GM21717 (cell line): Measurements from ENCODE around the gene PEMT.

Experiments
- ATAC-seq: cut with Tn5 transposase; IDR thresholded peaks from one replicate; pipeline ENCODE4 v1.9.1; 2021; ENCODE audit warnings: mild to moderate bottlenecking, moderate library complexity; ENCODE audit not compliant: unreplicated experiment

The PEMT gene

DNA sequence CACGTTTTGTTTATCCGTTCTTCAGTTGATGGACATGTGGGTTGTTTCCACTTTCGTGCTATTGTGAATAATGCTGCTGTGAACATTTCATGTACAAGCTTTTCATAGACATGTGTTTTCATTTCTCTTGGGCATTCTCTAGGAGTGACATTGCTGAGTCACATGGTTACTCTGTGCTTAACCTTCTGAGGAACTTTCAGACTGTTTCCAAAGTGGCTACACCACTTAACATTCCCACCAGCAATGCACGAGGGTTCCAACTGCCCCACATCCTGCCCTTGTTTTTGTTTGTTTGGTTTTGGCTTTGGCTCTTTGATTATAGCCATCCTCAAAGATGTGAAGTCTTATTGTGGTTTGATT is 14.2 kb upstream of the PEMT start:
- ATAC-seq = no peak

DNA sequence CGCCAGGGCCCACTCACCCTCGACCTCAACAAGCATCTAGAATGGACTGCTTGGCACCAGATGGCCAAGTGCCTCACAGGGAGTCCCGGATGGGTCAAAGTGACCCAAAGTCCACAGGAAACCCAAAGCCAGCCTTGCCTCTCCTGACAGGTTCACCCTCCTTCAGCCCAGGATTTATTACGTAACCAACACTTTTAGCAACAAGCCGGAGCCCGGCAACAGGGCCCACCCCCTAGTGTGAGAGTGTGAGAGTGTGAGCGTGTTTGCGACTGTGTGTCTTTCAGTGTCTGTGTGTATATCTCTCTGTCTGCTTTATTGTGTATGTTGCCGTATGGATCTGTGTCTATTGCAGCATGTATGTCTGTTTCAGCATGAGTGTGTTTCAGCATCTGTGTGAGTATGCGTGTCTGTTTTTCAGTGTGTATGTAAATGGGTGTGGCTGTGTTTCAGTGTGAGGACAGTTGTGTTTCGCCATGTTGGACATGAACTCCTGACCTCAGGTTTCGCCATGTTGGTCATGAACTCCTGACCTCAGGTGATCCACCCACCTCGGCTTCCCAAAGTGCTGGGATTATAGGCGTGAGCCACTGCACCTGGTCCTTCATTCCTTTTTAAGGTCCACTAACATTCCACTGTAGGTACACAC is 13.7 kb upstream of the PEMT start:
- ATAC-seq = no peak

DNA sequence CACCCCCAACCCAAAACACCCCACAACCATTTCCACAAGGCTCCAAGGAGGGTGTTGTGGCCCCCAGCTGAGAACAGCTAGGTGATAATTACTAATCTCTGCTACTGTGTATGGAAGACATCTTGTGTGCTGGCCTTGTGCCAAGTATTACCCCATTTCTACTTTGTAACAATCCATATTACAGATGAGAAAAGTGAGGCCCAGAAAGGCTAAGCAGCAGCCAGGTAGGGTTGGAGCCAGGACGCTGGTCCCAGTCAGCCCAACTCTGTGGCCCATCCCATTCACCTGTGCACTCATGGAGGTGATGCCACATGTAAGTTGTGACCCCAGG is 12.4 kb upstream of the PEMT start:
- no peak for ATAC-seq

DNA sequence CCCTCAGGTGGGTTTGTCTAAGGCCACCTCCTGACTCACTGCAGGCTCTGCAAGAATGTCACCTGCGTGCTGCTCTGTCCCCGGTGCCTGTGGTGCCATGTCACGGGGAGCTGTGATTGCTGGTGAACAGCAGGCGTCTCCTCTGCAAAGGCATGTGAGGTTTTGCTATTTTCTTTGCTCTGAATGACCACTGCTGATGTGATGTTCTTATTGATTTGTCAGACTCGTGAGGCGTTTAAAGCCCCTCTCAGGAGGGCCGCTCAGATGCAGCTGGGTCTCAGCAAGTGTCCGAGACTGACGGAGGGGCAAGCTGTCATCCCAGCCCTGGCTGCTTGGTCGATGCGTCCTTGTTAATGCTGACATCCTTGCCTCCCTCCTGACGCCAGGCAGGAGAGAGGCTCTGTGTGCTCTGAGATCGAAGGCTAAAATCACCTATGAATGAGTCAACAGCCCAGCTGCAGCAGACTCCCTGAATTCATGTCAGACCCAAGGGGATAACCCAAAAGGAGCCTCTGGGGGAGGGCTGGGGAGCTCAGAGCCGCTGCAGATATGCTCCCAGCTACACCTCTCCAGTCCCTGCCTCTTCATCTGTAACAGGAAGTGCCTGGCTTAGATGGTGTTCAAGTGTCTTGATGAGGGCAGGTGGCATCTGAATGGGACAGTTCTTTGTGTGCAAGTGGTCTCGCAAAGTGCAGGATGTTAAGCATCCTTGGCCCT is 11.8 kb upstream of the PEMT start:
- no peak for ATAC-seq

DNA sequence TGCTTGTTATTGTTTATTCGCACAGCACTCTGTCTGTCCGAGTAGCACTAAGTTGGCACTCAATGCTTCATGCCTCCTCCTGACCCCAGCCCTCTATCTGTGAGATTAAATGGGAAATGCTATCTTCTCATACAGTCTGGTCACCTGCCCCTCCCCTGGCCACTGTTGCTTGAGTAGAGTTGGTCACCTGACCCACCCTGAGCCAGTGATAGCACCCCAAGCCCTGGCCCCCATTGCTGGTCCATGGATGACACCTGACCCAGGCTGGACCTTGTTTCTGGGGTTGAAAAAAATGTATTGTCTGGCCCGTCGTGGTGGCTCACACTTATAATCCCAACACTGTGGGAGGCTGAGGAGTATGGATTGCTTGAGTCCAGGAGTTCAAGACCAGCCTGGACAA is 8.5 kb upstream of the PEMT start:
- ATAC-seq = no peak

DNA sequence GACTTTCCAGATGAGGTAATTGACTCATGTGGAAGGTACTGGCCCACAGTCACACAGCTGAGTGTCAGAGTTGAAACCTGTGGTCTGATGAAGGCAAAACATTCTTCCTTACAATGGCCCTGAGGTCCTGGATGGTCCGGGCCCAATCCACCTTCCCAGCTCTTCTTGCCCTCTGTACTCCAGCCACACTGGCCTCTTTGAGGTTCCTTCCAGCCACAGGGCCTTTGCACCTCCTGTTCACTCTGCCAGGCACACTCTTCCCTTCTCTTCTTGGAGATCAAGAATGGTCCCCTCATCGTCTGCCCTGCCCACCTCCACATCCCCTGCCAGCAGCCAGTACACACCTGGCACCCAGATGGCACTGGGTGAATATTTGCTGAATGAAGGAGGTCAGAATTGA is 6.5 kb upstream of the PEMT start:
- ATAC-seq = no peak

DNA sequence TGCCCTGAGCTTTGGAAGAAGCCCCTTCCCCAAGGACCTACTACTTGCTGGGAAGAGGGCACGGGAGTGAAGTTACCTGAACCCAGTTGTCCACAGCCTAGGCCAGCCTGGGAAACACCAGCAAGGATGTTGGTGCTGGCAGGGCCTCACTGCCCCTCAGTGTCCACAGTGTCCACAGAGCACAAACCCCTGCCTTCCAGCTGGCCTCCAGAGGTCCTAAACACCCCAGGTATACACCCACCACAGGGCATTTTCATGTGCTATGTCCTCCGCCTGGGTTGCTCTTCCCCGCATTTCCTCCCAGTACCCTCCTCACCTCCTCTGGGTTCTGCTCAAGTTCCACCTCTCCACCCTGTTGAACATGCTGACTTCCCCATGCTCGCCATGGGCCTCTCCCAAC is 4.2 kb upstream of the PEMT start:
- ATAC-seq = no peak

DNA sequence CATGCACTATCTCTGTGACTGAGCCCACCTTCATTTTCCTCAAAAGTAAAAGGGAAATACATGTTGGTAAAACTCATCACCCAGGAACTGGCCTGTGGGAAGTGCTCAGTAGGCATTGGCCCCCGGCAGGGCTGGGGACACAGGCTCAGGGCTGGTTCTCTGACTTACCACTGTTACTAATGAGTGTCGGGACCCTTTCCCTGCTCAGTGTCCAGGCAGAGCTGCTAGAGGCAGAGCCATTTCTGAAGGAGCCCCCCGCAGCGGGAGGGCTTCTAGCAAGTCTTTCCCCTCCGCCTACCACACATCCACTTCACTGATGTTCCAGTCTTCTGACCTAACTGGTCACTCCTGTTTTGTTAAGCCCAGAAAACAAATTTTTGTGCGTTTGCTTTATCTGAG is 1.7 kb upstream of the PEMT start:
- no peak for ATAC-seq

DNA sequence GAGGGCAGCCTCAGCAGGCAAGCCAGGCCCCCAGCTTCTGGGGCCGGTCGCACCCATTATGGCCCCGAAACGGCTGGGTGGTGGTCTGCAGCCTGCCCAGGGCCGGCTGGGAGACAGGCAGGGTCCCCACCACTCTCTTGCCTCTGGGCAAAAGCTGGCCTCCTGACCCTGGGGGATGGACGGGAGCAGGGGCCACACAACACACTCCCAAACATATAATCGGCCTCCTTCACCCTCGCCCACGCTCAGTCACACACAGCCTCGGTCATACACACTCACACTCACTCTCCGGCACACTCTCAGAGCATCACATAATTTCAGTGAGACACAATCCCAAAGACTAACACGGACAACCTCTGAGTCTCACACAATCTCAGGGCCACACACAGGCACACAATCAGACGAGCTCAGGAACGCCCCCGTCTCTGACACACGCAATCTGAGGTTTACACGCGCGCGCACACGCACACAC is 589 bp downstream of the PEMT start:
- ATAC-seq = no peak

DNA sequence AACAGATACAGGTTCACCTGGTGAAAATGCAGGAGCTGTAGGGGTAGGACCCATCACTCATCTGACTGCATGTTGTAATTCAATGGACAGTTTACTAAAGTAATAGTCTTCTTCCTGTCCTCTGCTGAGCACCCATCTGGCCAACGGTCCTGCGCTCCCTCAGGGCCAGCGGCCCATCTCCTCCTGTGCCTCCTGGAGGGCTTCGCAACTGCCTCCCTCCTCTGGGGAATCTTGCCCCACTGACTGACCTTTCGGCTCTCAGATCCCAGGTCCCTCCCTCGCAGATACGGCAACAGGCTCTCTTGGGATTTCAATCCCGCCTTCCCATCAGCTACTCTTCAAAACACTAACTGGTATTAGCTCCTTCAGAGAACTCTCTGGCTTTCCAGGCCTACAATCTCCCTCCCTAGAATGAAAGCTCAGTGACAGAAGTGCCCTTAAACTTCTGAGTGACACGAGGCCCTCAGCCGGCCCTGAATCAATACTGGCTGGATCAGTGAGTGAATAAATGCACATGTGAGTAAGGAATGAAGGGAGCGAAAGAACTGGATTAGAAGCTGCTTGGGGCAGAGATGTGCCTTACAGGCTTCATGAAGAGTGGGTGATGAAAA is 1.3 kb downstream of the PEMT start:
- ATAC-seq = no peak

DNA sequence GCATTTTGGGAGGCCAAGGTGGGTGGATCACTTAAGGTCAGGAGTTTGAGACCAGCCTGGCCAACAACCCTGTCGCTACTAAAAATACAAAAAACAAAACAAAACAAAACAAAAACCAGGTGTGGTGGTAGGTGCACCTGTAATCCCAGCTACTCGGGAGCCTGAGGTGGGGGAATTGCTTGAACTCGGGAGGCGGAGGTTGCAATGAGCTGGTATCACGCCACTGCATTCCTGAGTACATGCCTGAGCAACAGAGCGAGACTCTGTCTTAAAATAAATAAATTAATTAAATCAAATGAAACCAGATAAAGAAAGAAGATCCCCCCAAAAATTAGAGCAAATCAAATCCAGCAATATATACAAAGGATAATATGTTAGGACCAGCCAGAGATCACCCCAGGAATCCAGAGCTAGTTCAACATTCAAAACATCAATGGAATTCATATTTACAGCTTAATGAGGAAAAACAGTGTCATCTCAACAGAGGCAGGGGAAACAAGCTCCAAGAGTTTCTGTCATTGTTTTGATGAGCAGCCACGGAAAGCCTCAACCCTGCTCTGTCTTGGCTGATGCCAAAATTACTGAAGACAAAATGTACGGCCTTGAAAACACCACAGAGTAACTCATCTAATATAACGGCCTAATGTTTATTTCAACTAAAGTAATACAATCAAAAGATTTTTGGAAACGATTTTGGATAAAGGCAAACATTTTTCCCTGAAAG is 3.7 kb downstream of the PEMT start:
- ATAC-seq = no peak

DNA sequence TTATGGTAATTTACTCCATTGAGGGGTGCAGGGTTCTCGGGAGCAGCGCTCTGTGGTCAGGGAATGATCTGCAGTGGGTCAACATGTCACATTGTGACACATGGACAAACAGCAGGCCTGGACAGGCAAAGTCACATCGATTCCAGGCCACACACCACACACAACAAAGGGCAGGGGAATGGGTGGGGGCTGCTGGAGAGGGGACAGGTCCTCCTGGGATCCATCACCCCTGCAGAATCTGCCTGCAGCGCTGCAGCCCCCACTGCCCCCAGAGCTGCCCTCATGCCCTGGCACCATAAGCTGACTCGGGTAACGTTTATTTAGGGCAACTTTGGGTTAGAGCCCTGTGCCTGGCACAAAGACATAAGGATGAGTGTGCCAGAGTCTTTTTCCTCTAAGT is 9.1 kb downstream of the PEMT start:
- no peak for ATAC-seq

DNA sequence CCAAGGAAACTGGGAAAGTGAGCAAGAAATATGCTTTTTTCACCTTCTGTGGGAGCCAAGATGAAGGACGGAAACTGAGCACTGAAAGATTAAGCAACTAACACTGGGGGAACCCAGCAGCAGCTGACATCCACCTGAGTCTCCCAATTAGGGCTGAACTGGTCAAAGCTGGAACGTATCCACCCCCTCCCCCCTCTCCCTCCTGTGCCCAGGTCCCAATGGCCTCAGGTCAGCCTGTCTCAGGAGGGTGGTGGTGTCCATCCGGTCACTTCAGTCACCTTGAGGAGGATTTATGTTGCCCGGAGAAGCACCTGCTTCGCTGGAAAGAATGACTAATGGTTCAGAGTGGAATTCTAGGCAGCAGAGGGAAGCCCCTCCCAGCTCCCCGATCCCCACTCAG is 10.0 kb downstream of the PEMT start:
- ATAC-seq = no peak

DNA sequence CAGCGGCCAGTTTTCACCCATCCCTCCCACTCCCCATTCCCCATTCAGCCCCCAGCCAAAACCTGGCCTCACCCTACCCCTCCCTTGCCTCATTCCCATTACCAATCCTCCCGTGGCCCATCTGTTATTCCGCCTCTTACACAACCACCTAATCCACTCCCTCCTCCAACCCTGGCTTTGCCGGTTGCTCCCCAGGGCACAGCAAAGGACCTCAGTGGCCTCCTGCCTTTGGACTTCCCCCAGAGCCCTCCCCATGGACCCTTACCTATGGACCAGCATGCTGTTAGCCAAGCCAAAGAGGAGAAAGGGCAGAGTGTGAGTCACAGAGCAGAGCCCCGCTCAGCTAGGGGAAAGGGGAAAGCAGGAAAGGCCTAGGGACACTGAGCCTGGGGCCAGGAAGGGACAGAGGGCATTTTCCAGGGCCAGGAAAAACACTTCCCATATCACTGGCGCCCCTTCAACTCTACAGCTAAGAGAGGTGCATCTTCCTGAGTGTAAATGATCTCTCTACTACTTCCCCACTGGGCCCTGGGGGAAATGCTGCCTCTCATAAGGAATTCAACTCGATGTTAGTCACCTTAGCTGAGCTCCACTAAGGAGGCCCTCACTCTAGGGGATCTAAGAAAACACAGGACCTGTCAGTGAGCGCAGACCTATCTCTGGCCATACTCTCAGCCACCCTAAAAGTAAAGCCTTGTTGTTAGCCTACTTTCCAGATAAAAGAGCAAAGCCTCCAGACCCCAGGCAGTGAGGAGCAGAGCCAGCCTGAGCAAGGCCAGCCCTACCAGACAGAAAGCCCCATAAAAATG is 10.6 kb downstream of the PEMT start:
- no peak for ATAC-seq

DNA sequence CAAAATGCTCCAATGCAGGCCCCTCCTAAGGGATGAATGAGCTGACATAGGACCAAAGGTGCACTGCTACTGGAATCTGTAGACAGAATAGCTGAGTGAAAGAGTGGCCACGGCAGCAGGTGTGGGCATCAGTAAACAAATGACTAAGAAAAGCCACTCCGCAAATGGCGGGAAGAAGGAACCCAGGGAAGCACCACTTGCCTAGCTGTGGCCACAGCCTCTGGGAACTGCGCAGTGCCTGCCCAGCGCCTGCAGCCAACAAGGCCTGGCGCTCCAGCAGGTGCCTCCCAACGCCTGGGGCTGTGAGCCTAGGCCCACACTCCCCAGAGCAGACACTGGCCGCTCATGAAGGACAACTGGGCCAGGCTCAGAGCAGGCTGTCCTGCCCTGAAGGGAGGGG is 11.8 kb downstream of the PEMT start:
- ATAC-seq = no peak

DNA sequence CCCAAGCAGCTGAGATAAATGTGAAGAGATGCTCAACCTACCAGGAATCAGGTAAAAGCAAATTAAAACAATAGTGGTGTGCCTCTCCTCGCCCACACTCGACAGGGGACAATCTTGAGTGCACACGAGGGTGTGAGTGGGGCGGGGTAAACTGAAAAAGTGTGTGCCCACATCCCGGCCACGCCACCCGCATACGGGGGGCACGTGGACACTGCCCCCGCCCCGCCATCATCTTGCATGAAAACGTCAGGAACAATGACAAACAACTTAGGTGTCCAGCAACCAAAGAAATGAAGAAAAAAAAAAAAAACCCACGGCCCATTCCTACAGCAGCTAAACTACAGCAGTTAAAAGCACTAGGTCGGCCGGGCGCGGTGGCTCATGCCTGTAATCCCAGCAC is 14.1 kb downstream of the PEMT start:
- no peak for ATAC-seq

DNA sequence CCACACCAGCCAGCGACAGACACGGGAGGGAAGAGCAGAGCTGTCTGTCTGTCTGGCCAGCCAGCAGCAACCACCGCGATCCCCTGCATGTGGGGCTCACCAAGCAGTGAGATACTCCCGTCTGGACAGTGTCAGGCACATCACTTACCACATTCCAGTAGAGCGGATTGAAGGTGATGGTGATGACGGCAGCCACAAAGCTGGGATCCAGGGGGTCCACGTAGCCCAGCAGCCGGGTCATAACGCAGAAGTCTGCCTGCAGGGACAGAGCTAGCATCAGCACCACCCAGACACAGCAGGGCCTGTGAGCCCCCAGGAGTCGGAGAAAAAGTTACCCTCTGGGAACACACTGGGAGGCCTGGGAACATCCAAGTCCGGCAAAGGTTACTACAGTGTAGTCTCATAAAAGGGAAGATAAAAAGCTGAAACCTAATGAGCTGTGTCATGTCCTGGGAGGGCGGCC is 14.7 kb downstream of the PEMT start:
- ATAC-seq = no peak

DNA sequence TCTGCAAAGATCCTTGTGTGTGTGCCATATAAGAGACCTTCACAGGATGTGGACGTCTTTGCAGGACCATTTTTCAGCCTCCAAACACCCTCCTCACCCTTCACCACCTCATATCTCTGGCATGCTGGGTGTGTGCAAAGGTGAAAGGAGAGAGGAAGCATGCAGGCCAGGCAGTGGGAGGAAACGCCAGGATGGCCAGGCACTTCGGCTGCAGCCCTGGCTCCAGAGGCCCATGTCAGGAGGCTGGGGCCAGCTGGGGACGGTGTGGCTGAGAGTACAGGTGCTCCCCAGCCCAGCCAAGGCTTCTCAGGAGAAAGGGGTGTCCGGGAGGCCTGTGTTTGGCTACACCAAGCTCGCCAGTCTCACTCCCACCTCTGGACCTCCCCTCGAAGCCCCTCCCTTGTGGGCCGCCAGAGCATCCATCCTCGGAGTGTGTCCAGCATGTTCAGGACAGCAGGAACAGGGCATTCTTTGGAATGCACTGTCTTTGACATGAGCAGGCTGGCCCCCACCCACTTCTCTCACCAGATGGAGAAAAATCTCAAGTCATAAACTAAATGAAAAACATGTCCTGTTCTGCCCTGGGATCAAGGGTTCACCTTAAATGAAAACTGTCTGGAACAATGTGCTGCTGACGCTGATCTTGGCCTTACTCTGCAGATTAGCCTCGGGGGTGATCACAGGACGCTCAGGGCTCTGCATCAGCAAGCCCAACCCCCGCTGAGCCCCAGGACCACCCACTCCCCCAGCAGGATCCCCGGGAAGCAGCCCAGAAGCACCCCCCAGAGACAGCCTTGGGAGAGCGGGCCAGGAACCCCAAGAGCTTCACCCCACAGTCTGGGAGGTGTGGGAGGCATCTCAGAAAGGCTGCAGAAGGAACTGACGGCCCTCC is 15.9 kb downstream of the PEMT start:
- ATAC-seq = no peak

DNA sequence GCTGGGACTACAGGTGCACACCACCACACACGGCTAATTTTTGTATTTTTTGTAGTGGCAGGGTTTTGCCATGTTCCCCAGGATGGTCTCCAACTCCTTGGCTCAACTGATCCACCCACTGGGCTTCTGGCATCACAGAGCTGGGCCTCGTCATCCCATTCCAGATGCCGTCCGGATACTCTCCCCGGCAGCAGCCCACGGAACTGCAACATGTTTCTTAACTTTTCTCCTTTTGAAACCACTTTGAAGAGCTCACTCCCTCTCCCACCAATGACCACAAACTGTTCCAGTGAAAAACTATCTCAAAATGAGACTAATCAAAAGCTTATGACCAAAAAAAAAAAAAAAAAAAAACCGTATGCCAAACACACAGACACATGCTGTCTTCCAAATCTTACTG is 17.6 kb downstream of the PEMT start:
- no peak for ATAC-seq
